PC-3 (cell line): ENCODE results near the gene ZC3H7A.

ENCODE experiments used
- EZH2 ChIP-seq: fragments of 300-600 bp; sonication (generic); IDR thresholded peaks from one replicate; pipeline ENCODE4 v1.6.1; 2017; ENCODE audit warnings: antibody characterized with exemption, mild to moderate bottlenecking, low read length; ENCODE audit not compliant: unreplicated experiment
- EZH2phosphoT487 ChIP-seq: fragments of 300-600 bp; sonication (generic); IDR thresholded peaks from 2 replicates; pipeline ENCODE4 v1.6.1; 2018; ENCODE audit warnings: mild to moderate bottlenecking, antibody characterized with exemption, low read length, borderline replicate concordance
- TF ChIP-seq, protein P1 (sequence below): fragments of 300-600 bp; sonication (generic); conservative IDR thresholded peaks from 2 replicates; pipeline ENCODE4 v1.5.1; 2017; ENCODE audit warnings: antibody characterized with exemption, low read depth, mild to moderate bottlenecking, low read length

DNA sequence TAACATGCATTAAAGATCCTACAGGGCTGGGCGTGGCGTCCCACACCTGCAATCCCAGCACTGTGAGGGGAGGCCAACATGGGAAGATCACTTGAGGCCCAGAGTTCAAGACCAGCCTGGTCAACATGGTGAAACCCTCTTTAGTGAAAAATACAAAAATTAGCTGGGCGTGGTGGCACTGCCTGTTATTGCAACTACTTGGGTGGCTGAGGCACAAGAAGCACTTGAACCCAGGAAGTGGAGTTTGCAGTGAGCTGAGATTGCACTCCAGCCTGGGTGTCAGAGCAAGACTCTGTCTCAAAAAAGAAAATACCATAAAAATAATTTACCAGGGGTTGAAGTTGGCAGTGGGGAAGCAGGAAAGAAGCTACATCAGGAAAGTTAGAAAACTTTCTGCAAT, 67.3 kb downstream of the ZC3H7A start:
- TF ChIP-seq, protein P1, sequence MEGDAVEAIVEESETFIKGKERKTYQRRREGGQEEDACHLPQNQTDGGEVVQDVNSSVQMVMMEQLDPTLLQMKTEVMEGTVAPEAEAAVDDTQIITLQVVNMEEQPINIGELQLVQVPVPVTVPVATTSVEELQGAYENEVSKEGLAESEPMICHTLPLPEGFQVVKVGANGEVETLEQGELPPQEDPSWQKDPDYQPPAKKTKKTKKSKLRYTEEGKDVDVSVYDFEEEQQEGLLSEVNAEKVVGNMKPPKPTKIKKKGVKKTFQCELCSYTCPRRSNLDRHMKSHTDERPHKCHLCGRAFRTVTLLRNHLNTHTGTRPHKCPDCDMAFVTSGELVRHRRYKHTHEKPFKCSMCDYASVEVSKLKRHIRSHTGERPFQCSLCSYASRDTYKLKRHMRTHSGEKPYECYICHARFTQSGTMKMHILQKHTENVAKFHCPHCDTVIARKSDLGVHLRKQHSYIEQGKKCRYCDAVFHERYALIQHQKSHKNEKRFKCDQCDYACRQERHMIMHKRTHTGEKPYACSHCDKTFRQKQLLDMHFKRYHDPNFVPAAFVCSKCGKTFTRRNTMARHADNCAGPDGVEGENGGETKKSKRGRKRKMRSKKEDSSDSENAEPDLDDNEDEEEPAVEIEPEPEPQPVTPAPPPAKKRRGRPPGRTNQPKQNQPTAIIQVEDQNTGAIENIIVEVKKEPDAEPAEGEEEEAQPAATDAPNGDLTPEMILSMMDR, result no peak
- TF ChIP-seq EZH2 (no peak), EZH2phosphoT487 (no peak)
